Measurements from ENCODE around the gene ZBTB42.

The ZBTB42 gene

GRCh38 chr14:104813286-104813685, 12.4 kb downstream of the ZBTB42 start:
- ChIA-PET POLR2A (interaction anchor here (0.5 to 0.9 kb wide), 2 partner anchors 13 to 15 kb away, joined by 3 read pairs; no protein-coding TSS in a partner anchor), CTCF (no interaction called here)

More at GRCh38 chr14:104813286-104813685, 12.4 kb downstream of the ZBTB42 start:
- Histone ChIP-seq H3K9me3 (ENCODE audit: control insufficient read depth, insufficient read depth, low read depth, low read length) (no peaks in the 10 kb centered on the region), H3K36me3 (ENCODE audit: control insufficient read depth in 2 of 2, insufficient read depth in 1 of 2, low read length in 2 of 2) (peaks cover 0 to 5% of the 10 kb centered on the region in 2 experiments; a peak in 1 of 3 replicates), H3K4me3 (ENCODE audit: low read depth, low read length) (no peak overlapping the region), H3K27ac (ENCODE audit: extremely low read depth, low read depth, low read length) (no peak overlapping the region), H3K4me1 (ENCODE audit: control insufficient read depth, insufficient read depth, low read length) (peaks cover 3% of the 10 kb centered on the region; the same call in 1 of the 2 replicates)
- TF ChIP-seq KLF7 (tag by site-specific recombination; IDR thresholded peaks at IDR 0.05; ENCODE audit: borderline replicate concordance) (no peak), PRDM10 (tag by site-specific recombination; IDR thresholded peaks at IDR 0.05) (no peak), ZNF214 (tag by site-specific recombination; IDR thresholded peaks at IDR 0.05; ENCODE audit: borderline replicate concordance) (no peak), ZNF701 (tag by site-specific recombination; IDR thresholded peaks at IDR 0.05) (no peak), ZNF596 (tag by site-specific recombination; IDR thresholded peaks at IDR 0.05) (no peak), ZNF658 (tag by site-specific recombination; IDR thresholded peaks at IDR 0.05) (no peak), ZNF350 (tag by site-specific recombination; IDR thresholded peaks at IDR 0.05) (no peak), ZNF280D (tag by site-specific recombination; IDR thresholded peaks at IDR 0.05) (no peak), ZNF585B (tag by site-specific recombination; IDR thresholded peaks at IDR 0.05) (no peak), PBX3 (CRISPR knock-in tag; IDR thresholded peaks at IDR 0.05) (no peak), PATZ1 (tag by site-specific recombination; IDR thresholded peaks at IDR 0.05) (no peak), YY2 (tag by site-specific recombination; IDR thresholded peaks at IDR 0.05) (no peak), TSHZ1 (tag by site-specific recombination; IDR thresholded peaks at IDR 0.05; ENCODE audit: borderline replicate concordance) (no peak), ZNF266 (tag by site-specific recombination; IDR thresholded peaks at IDR 0.05; ENCODE audit: low read depth) (no peak), OVOL3 (tag by site-specific recombination; IDR thresholded peaks at IDR 0.05) (no peak), ATF2 (tag by site-specific recombination; IDR thresholded peaks at IDR 0.05; ENCODE audit: low read depth) (no peak), ZSCAN18 (tag by site-specific recombination; IDR thresholded peaks at IDR 0.05) (no peak), ZNF670 (tag by site-specific recombination; IDR thresholded peaks at IDR 0.05; ENCODE audit: low read depth) (no peak)

All from HEK293 (cell line).